GM12873 (cell line): ENCODE measurements around the gene LCAT.

Source experiments
- TF ChIP-seq, protein P1 (sequence below): IDR thresholded peaks from 2 replicates; pipeline ENCODE4 v1.5.1; 2012; ENCODE audit warnings: low read depth, mild to moderate bottlenecking, moderate library complexity, low read length, control low read depth; ENCODE audit not compliant: insufficient read depth; ENCODE audit errors: missing control alignments

Gene LCAT

DNA sequence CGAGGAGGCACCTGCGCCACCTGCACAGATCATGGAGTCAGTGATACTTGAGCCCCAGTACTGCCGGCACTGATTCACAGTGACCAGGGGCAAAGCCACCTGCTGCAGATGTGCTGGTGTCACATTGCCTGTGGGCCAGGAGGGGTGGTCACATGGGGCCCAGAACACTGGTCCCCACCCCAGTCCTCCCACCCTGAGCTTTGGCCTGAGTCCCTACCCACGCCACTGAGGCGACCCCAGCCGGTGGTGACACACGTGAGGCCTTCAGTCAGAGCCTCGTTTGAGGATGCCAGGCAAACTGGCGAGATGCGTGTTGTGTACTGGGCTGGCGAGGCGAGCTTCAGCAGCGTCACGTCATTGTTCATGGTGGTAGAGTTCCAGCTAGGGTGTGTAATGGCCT lies 13.7 kb downstream of the LCAT start:
- TF ChIP-seq, protein P1, sequence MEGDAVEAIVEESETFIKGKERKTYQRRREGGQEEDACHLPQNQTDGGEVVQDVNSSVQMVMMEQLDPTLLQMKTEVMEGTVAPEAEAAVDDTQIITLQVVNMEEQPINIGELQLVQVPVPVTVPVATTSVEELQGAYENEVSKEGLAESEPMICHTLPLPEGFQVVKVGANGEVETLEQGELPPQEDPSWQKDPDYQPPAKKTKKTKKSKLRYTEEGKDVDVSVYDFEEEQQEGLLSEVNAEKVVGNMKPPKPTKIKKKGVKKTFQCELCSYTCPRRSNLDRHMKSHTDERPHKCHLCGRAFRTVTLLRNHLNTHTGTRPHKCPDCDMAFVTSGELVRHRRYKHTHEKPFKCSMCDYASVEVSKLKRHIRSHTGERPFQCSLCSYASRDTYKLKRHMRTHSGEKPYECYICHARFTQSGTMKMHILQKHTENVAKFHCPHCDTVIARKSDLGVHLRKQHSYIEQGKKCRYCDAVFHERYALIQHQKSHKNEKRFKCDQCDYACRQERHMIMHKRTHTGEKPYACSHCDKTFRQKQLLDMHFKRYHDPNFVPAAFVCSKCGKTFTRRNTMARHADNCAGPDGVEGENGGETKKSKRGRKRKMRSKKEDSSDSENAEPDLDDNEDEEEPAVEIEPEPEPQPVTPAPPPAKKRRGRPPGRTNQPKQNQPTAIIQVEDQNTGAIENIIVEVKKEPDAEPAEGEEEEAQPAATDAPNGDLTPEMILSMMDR = no peak

DNA sequence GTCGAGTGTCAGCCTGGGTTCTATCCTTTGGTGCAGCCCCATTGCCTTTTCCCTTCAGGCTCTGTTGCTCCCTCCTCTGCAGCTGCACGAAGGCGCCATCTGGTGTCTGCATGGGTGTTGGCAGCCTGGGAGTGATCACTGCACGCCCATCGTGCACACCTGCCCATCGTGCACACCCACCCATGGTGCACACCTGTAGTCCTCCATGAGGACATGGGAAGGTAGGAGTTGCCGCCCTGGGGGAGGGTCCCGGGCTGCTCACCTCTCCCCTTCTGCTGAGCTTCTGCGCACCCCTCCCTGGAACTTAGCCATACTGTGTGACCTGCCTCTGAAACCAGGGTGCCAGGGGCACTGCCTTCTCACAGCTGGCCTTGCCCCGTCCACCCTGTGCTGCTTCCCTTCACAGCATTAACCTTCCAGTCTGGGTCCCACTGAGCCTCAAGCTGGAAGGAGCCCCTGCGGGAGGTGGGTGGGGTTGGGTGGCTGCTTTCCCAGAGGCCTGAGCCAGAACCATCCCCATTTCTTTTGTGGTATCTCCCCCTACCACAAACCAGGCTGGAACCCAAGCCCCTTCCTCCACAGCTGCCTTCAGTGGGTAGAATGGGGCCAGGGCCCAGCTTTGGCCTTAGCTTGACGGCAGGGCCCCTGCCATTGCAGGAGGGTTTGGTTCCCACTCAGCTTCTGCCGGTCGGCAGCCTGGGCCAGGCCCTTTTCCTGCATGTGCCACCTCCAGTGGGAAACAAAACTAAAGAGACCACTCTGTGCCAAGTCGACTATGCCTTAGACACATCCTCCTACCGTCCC lies 15.2 kb downstream of the LCAT start:
- TF ChIP-seq, protein P1 = peak; percentile 98

DNA sequence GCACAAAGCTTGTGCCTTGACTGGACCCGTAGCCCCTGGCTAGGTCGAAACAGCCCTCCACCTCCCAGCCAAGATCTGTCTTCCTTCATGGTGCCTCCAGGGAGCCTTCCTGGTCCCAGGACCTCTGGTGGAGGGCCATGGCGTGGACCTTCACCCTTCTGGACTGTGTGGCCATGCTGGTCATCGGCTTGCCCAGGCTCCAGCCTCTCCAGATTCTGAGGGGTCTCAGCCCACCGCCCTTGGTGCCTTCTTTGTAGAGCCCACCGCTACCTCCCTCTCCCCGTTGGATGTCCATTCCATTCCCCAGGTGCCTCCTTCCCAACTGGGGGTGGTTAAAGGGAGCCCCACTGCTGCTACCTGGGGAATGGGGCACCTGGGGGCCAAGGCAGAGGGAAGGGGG lies 15.8 kb downstream of the LCAT start:
- TF ChIP-seq, protein P1 = no peak

DNA sequence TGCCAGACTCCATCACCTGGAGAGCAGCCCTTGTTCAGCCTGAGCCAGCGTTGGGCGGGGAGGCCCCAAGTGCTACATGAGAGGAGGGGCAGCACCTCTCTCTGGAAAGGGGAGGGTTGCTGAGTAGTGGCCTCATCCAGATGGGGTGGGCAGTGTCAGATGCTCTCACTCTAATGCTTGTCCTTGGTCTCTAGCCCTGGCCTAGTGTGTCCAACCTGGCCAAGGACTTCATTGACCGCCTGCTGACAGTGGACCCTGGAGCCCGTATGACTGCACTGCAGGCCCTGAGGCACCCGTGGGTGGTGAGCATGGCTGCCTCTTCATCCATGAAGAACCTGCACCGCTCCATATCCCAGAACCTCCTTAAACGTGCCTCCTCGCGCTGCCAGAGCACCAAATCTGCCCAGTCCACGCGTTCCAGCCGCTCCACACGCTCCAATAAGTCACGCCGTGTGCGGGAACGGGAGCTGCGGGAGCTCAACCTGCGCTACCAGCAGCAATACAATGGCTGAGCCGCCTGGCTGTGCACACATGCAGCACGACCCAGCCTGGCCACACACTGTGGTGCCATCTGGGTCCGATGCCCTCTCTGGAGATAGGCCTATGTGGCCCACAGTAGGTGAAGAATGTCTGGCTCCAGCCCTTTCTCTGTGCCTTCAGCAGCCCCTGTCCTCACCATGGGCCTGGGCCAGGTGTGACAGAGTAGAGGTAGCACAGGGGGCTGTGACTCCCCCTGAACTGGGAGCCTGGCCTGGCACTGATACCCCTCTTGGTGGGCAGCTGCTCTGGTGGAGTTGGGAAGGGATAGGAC lies 16.6 kb downstream of the LCAT start:
- TF ChIP-seq, protein P1 = no peak

DNA sequence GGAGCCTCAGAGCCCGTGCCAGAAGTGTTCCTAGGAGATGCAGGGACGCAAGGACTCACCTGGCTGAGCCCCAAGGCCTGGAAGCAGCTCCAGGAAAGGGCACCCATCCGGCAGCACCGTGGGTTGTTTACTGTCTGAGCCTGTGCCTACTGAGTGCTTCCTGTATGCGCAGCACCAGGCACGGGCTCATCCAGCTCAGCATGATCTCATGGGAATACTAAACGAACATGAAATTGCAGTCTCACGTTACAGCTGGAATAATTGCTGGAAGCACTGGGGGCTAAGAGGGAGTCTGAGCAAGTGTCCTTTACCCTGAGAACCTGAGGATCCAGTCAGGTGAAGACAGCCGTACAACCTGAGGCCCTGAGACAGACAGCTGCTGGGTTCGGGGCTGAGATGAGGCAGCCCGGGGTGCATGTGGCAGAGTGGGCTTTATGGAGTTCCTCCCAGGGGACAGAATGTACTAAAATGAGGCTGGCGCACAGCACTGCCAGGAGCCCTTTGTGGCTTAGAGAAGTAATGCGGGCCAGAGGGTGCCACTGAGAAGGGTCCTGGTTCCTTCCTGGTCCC lies 17.7 kb downstream of the LCAT start:
- TF ChIP-seq, protein P1 = peak; percentile 21

DNA sequence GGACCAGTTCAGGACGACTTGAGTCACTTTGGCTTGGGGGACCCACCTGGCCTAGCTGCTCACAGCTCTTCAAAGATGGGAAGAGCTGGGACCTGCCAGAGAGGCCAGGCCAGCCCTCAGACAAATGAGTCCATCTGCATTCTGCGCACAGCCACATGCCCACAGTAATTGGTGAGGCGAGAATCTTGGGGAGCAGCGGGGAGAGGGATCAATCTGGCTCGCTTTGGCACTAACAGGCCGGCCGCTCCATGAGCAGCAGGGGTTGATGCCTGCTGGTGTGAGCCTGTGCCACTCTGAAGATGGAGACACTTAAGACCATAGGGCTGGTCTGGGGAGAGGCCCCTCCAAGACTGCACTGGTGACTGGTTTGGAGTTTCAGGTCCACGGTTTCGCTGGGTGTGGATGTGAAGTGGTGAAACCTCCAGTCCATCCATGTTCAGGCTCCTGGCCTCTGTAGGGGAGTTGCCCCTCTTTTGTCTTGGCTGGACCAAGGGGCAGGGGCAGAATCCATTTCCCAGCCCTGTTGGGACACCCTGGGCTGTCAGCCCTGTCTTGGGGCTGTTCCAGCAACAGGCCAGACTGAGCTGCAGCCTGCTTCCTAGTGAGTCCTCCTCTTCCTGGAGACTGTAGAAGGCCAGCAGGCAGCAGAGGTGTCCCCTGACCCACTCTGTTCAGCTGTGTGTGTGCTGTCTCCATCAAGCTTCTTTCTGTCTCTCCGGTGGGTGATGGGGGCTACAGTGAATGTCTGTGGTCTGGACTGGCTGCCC lies 19.6 kb downstream of the LCAT start:
- TF ChIP-seq, protein P1 = no peak
